Transverse colon (tissue), 4 donors: ENCODE measurements around the gene ABTB2. TPM values are rescaled to one million over a fixed set of nuclear protein-coding genes. Genes with fewer than 3 reads are reported as not detected.

Experiments used
- DNase-seq: peaks from one replicate; pipeline ENCODE4 v3.0.0-alpha.2; 2019
- H3K27ac ChIP-seq, 4 donors: fragments of 200-600 bp; sonication (generic); 2 replicates each; pipeline ENCODE4 v1.5.1; 2016 to 2018; ENCODE audit warnings: inconsistent platforms in 4 of 4
- H3K27me3 ChIP-seq: fragments of 200-600 bp; sonication (generic); 2 replicates; pipeline ENCODE4 v1.5.1; 2017; ENCODE audit warnings: inconsistent platforms
- H3K36me3 ChIP-seq, 4 donors: fragments of 200-600 bp; sonication (generic); 2 replicates each; pipeline ENCODE4 v1.5.1; 2017 to 2019; ENCODE audit warnings: inconsistent platforms in 4 of 4
- H3K4me1 ChIP-seq, 4 donors: fragments of 200-600 bp; sonication (generic); 2 replicates each; pipeline ENCODE4 v1.5.1; 2017 to 2020; ENCODE audit warnings: inconsistent platforms in 4 of 4
- H3K4me3 ChIP-seq, 4 donors: fragments of 200-600 bp; sonication (generic); 1 replicate in 1 of 4; 2 replicates in 3 of 4; pipeline versions ENCODE4 v1.5.1 to v1.6.1; 2017 to 2019; ENCODE audit warnings: inconsistent platforms in 4 of 4
- H3K9me3 ChIP-seq, 2 donors: fragments of 200-600 bp; sonication (generic); 2 replicates each; pipeline ENCODE4 v1.5.1; 2017 to 2019; ENCODE audit warnings: inconsistent platforms in 2 of 2
- EP300 ChIP-seq: sonication (generic); formaldehyde crosslinking; IDR thresholded peaks from one replicate; pipeline ENCODE4 v1.6.1; 2017; ENCODE audit warnings: antibody characterized with exemption, low read depth
- POLR2A ChIP-seq: fragments of 450-650 bp; IDR thresholded peaks from one replicate; pipeline ENCODE4 v1.6.1; 2016; ENCODE audit warnings: antibody characterized with exemption, mild to moderate bottlenecking, moderate library complexity
- POLR2AphosphoS5 ChIP-seq, 3 donors: sonication (generic); formaldehyde crosslinking; IDR thresholded peaks; one replicate each; pipeline ENCODE4 v1.6.1; 2016; ENCODE audit warnings: antibody characterized with exemption in 3 of 3
- WGBS, 2 donors: methylation state at CpG; one replicate each; pipeline ENCODE4 v1.1.5; 2018; ENCODE audit warnings: low coverage in 1 of 2; 5-methylcytosine and 5-hydroxymethylcytosine counted together
- in situ Hi-C, 4 donors: fragments of 200-750 bp; cut with MboI; loops; one replicate each; pipeline versions ENCODE4 v1.15.0 to v1.15.1; 2017; ENCODE audit warnings: low sequenced_read_pairs in 3 of 4, low pct_ligation_motif_present in 1 of 4, low pct_unique_long_range_greater_than_20kb in 1 of 4
- intact Hi-C: fragments of 100-400 bp; cut with DNase I; formaldehyde crosslinking; loops from one replicate; pipeline ENCODE4 v1.15.1; 2023; ENCODE audit warnings: low total_unique reads
- total RNA-seq, 4 donors: library from RNA; depleted of rRNA; stranded (reverse); fragments of >200 nt; gene quantifications; one replicate each; pipeline ENCODE4 v1.1.0, GENCODE V29; 2016
- TF ChIP-seq, protein P1 (sequence below), 5 experiments: fragments of 200-600 bp in 3 of 5; fragments of 450-650 bp in 2 of 5; sonication (generic) in 3 of 5; IDR thresholded peaks; 1 replicate in 2 of 5; 2 replicates in 3 of 5; pipeline ENCODE4 v1.5.1; 2016 to 2017; ENCODE audit warnings: antibody characterized with exemption in 5 of 5, inconsistent platforms in 3 of 5, mild to moderate bottlenecking in 2 of 5, moderate library complexity in 1 of 5

ABTB2 gene
- total RNA-seq, 4 donors from 2014 or later = 0.60 to 41.9 (median 20.7) TPM

DNA sequence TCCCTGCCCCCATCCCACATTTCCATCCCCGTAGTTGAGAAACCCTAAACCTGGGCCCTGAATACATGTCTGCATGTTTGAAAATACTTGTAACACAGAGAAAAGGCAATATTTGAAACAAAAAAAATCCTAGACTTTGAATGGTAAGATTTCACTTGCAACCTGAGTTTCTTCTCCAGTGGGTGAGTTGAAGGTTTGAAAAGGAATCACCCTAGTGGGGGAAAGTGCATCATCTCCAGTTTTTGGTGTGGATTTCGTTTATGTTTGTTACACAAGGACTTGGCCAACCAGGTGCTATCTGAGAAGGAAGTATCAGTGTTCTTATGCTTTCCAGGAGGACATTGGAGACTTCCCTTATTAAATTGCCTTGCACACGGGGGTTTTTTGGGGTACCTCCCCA lies 90.4 kb downstream of the ABTB2 start:
- no peak for TF ChIP-seq POLR2A
- no peak for TF ChIP-seq EP300
- intact Hi-C loops (no loop called here), in situ Hi-C loops (no loop called here)
- H3K27me3 ChIP-seq = no peaks in the 10 kb centered on the region
- H3K27ac ChIP-seq = peak overlapping the region in 2 of 4 donors; percentile 14 to 29
- H3K4me1 ChIP-seq = peaks cover 3 to 21% (median 12%) of the 10 kb centered on the region in 4 donors
- DNase-seq = no peak
- H3K36me3 ChIP-seq = no peaks in the 10 kb centered on the region
- no peaks in the 10 kb centered on the region for H3K9me3 ChIP-seq
- WGBS, 2 donors = 58 to 67% methylated on average over 2 to 3 of the region's 3 CpGs
- no peak overlapping the region for H3K4me3 ChIP-seq

DNA sequence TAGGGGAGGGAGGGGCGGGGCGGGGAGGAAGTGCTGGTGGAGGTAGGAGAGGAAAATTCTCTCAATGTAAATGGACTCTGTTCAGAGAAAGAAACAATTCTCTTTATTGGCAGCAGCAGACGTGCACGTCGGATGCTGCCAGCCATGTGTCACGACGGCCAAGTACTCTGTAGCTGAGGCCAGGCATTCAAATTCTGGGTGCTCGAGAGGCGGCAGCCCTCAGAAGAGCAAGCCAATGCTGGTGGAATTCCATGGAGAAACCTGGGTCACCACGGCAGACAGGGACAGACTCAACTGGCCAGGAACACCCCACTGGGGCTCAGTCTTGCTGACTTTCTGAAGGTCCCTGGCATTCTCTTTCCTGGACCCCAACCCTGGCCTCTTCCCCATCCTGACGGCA lies 90.8 kb downstream of the ABTB2 start:
- in situ Hi-C loops (no loop called here), intact Hi-C loops (no loop called here)
- WGBS, 2 donors = 44% methylated on average over 11 of the region's 11 CpGs; no CpG with 5 or more reads in 1 of the 2 donors
- Histone ChIP-seq H3K27ac (peak overlapping the region in 2 of 4 donors; percentile 14 to 29), H3K27me3 (no peaks in the 10 kb centered on the region), H3K4me3 (no peak overlapping the region), H3K9me3 (no peaks in the 10 kb centered on the region), H3K36me3 (no peaks in the 10 kb centered on the region), H3K4me1 (peaks cover 3 to 21% (median 12%) of the 10 kb centered on the region in 4 donors)
- no peak for DNase-seq
- TF ChIP-seq POLR2AphosphoS5 (IDR thresholded peaks at IDR 0.05) = no peak
- TF ChIP-seq, protein P1, sequence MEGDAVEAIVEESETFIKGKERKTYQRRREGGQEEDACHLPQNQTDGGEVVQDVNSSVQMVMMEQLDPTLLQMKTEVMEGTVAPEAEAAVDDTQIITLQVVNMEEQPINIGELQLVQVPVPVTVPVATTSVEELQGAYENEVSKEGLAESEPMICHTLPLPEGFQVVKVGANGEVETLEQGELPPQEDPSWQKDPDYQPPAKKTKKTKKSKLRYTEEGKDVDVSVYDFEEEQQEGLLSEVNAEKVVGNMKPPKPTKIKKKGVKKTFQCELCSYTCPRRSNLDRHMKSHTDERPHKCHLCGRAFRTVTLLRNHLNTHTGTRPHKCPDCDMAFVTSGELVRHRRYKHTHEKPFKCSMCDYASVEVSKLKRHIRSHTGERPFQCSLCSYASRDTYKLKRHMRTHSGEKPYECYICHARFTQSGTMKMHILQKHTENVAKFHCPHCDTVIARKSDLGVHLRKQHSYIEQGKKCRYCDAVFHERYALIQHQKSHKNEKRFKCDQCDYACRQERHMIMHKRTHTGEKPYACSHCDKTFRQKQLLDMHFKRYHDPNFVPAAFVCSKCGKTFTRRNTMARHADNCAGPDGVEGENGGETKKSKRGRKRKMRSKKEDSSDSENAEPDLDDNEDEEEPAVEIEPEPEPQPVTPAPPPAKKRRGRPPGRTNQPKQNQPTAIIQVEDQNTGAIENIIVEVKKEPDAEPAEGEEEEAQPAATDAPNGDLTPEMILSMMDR (IDR thresholded peaks at IDR 0.05) = no peak
- TF ChIP-seq POLR2A = no peak
- no peak for TF ChIP-seq EP300

DNA sequence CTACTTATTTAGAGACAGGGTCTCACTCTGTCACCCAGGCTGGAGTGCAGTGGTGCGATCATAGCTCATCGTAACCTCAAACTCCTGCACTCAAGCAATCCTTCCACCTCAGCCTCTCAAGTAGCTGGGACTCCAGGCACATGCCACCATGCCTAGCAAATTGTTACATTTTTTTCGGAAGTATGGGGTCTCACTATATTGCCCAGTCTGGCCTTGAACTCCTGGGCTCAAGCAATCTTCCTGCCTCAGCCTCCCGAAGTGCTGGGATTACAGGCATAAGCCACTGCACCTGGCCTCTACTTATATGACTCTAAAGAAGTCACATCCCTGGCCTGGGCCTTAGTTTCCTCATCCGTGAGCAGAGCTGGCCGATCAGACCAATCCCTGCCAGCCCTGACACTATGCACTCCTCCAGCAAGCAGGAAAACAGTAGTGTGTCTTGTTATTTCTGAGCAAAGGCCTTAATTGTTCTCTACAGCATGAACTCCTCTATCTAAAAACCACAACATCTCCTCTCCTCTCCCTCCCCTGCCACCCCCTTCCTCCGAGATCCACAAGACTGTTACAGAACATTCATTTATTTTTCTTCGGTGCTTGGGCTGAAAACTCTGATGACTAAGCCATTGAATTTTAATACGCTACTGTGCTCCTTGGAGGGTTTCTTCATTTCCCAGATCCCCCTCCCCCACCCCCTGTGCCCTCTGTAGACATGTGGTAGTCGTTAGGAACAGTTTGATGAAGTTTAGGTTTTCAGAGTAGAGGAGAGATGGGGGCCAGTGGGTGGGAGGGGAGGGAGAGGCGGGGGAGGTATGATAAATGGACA lies 91.5 kb downstream of the ABTB2 start:
- in situ Hi-C loops = no loop called here
- intact Hi-C loops = no loop called here
- peaks cover 3 to 21% (median 12%) of the 10 kb centered on the region in 4 donors for H3K4me1 ChIP-seq
- no peaks in the 10 kb centered on the region for H3K36me3 ChIP-seq
- 68 to 72% methylated on average over 6 to 11 of the region's 11 CpGs for WGBS, 2 donors
- TF ChIP-seq, protein P1 (IDR thresholded peaks at IDR 0.05) = no peak
- no peak for TF ChIP-seq EP300
- no peak for TF ChIP-seq POLR2AphosphoS5 (IDR thresholded peaks at IDR 0.05)
- TF ChIP-seq POLR2A = no peak
- no peaks in the 10 kb centered on the region for H3K9me3 ChIP-seq
- H3K27me3 ChIP-seq = no peaks in the 10 kb centered on the region
- peak overlapping the region in 2 of 4 donors; percentile 14 to 30 for H3K27ac ChIP-seq
- no peak for DNase-seq
- H3K4me3 ChIP-seq = no peak overlapping the region

DNA sequence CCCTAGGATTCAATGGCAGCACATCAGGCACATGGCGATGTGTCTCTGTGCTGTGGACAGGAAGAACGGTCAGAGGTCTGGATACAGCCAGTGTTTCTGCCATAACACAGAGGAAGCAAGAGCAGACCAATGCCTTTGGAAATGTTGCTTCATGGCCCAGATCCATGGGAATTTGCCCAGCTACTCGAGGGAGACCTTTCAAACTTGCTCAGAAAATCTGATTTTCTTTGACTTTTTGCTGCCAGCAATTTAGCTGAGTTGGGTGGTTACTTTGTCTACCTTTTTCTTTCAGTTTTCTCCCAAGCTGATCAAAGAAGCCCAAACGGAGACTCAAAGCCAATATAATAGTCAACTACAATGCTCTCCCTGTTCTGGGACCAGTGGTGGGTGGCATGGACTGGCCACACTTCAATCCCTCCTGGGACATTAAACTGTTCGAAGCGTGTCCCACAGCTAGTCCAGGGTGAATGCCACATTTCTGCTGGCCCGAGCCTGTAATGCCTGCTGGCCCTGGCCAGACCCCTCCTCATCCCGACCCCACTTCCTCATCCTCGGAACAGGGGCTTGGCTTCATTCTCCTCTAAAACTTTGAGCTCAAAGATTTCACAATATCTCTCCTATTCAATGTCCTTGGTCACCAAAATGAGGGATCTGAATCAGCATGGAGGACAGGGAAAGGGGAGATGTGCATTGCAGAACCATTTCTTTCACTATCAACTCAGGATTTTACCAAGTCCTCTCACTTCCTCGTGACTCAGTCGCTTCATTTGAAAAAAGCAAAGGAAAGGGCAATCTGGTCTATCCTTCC lies 93.3 kb downstream of the ABTB2 start:
- Histone ChIP-seq H3K27me3 (no peaks in the 10 kb centered on the region), H3K36me3 (no peaks in the 10 kb centered on the region), H3K9me3 (no peaks in the 10 kb centered on the region), H3K4me1 (peaks cover 3 to 21% (median 12%) of the 10 kb centered on the region in 4 donors), H3K4me3 (no peak overlapping the region), H3K27ac (peak overlapping the region in 1 of 4 donors; percentile 20)
- no peak for DNase-seq
- intact Hi-C loops (no loop called here), in situ Hi-C loops (no loop called here)
- WGBS, 2 donors = 87 to 89% methylated on average over 3 to 11 of the region's 11 CpGs
- TF ChIP-seq POLR2AphosphoS5 (IDR thresholded peaks at IDR 0.05) = no peak
- TF ChIP-seq EP300 = no peak
- TF ChIP-seq, protein P1 (IDR thresholded peaks at IDR 0.05) = no peak
- no peak for TF ChIP-seq POLR2A
